ENCODE measurements around the gene ARMH2. TPM values are rescaled to one million over a fixed set of nuclear protein-coding genes. Genes with fewer than 3 reads are reported as not detected.

The ARMH2 gene
- total RNA-seq, 1 experiment from 2014 or later: not detected

GRCh38 chr6:24829657-24830056, 30.9 kb upstream of the ARMH2 start:
- H3K27ac ChIP-seq: no peak overlapping the region
- H3K27me3 ChIP-seq (replicated peaks): no peaks in the 10 kb centered on the region
- no peak for DNase-seq (ENCODE audit: low read depth in 1 of 2, low spot score in 2 of 2)
- H3K4me1 ChIP-seq (replicated peaks): peaks cover 23% of the 10 kb centered on the region
- H3K9me3 ChIP-seq (replicated peaks): no peaks in the 10 kb centered on the region
- H3K4me3 ChIP-seq: no peak overlapping the region
- no peaks in the 10 kb centered on the region for H3K36me3 ChIP-seq

DNA sequence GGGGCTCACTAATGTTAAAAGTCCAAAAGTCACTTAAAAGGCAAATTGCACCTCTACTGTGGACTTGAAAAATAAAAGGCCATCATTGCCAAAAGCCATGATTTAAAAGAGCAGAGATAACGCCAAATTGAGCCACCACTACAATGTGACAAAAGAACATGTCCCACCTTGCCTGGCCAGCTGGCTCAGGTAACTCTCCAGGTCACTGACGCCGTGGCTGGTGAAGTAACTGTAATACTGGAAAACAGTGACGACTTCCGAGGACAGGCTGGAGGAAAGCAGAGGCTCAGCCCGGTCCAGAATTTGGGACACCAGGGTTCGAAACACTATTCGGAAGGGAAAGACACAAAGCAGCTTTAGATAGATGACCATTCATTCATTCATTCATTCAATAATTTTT, 29.3 kb upstream of the ARMH2 start:
- Histone ChIP-seq H3K4me1 (replicated peaks) (peaks cover 26% of the 10 kb centered on the region), H3K36me3 (no peaks in the 10 kb centered on the region)

DNA sequence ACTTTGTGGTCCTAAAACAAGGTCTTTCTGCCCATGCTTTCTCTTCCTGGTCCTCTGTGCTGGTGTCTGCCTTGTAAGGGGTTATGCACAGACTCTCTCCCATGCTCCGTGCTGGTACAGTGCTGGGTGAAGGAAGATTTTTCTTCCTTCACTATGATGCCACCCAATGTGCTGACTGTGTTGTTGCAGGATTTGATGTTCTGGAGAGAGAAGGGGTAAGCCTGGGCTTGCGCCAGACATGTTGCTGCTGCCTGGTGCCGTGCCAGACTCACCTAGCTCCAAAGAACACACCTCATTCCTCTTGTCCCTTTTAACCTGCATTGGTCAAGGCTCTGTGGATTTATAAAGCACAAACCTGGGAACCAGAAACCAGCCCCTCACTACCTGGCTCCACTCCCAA, 28.4 kb upstream of the ARMH2 start:
- DNase-seq (ENCODE audit: low read depth in 1 of 2, low spot score in 2 of 2): no peak
- Histone ChIP-seq H3K27me3 (replicated peaks) (no peaks in the 10 kb centered on the region), H3K9me3 (replicated peaks) (no peaks in the 10 kb centered on the region), H3K36me3 (no peaks in the 10 kb centered on the region), H3K27ac (no peak overlapping the region), H3K4me1 (replicated peaks) (peaks cover 24% of the 10 kb centered on the region), H3K4me3 (no peak overlapping the region)

More for the DNA sequence above, 29.3 kb upstream of the ARMH2 start:
- Histone ChIP-seq H3K9me3 (replicated peaks) (no peaks in the 10 kb centered on the region), H3K4me3 (no peak overlapping the region), H3K27ac (no peak overlapping the region), H3K27me3 (replicated peaks) (no peaks in the 10 kb centered on the region)
- DNase-seq (ENCODE audit: low read depth in 1 of 2, low spot score in 2 of 2): no peak

DNA sequence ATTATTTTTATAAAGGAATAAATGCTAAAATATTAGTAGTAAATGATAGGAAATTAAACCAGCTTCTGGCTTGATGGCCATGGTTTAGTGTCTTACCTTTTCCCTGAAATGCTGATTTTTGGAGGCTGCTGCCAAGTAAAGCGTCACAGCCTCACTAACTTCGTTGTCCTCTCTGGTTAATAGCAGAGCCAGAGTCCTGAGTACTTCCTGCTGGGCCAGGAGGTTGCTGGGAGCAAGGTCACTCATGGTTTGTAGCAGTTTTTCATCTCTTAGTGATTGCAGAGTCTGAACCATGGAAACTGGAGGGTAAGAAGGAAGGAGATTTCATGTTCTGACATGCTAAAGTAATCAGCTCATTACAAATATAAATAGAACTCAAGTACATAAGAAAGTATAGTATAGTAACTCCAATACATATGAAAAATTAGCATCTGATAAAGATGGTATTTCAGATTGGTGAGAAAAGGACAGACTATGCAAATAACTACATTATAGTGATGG, 26.5 kb upstream of the ARMH2 start:
- Histone ChIP-seq H3K36me3 (no peaks in the 10 kb centered on the region), H3K27me3 (replicated peaks) (no peaks in the 10 kb centered on the region), H3K9me3 (replicated peaks) (no peaks in the 10 kb centered on the region), H3K27ac (no peak overlapping the region), H3K4me1 (replicated peaks) (peaks cover 9% of the 10 kb centered on the region), H3K4me3 (no peak overlapping the region)
- no peak for DNase-seq (ENCODE audit: low read depth in 1 of 2, low spot score in 2 of 2)

GRCh38 chr6:24824142-24824938, 25.6 kb upstream of the ARMH2 start:
- no peaks in the 10 kb centered on the region for H3K36me3 ChIP-seq
- H3K4me3 ChIP-seq: no peak overlapping the region
- no peak for DNase-seq (ENCODE audit: low read depth in 1 of 2, low spot score in 2 of 2)
- no peaks in the 10 kb centered on the region for H3K27me3 ChIP-seq (replicated peaks)
- no peaks in the 10 kb centered on the region for H3K9me3 ChIP-seq (replicated peaks)
- H3K4me1 ChIP-seq (replicated peaks): peaks cover 9% of the 10 kb centered on the region
- H3K27ac ChIP-seq: no peak overlapping the region

GRCh38 chr6:24823185-24823584, 24.5 kb upstream of the ARMH2 start:
- H3K27me3 ChIP-seq (replicated peaks): no peaks in the 10 kb centered on the region
- H3K9me3 ChIP-seq (replicated peaks): no peaks in the 10 kb centered on the region
- peaks cover 9% of the 10 kb centered on the region for H3K4me1 ChIP-seq (replicated peaks)
- H3K27ac ChIP-seq: no peak overlapping the region
- no peaks in the 10 kb centered on the region for H3K36me3 ChIP-seq
- no peak for DNase-seq (ENCODE audit: low read depth in 1 of 2, low spot score in 2 of 2)
- no peak overlapping the region for H3K4me3 ChIP-seq

- H3K27ac ChIP-seq: no peak overlapping the region
- H3K4me3 ChIP-seq: no peak overlapping the region
- peak; percentile 50 to 60 for DNase-seq (ENCODE audit: low read depth in 1 of 2, low spot score in 2 of 2)
- H3K36me3 ChIP-seq: no peaks in the 10 kb centered on the region
- no peaks in the 10 kb centered on the region for H3K27me3 ChIP-seq (replicated peaks)
- no peaks in the 10 kb centered on the region for H3K9me3 ChIP-seq (replicated peaks)
- peaks cover 9% of the 10 kb centered on the region for H3K4me1 ChIP-seq (replicated peaks)
Observed at GRCh38 chr6:24822696-24823095, 24.0 kb upstream of the ARMH2 start.

- H3K4me1 ChIP-seq (replicated peaks): peaks cover 9% of the 10 kb centered on the region
- DNase-seq (ENCODE audit: low read depth in 1 of 2, low spot score in 2 of 2): no peak
- H3K4me3 ChIP-seq: no peak overlapping the region
- no peak overlapping the region for H3K27ac ChIP-seq
- no peaks in the 10 kb centered on the region for H3K36me3 ChIP-seq
- no peaks in the 10 kb centered on the region for H3K9me3 ChIP-seq (replicated peaks)
- H3K27me3 ChIP-seq (replicated peaks): no peaks in the 10 kb centered on the region
Observed at GRCh38 chr6:24821860-24822444, 23.2 kb upstream of the ARMH2 start.

- H3K27me3 ChIP-seq (replicated peaks): no peaks in the 10 kb centered on the region
- H3K4me3 ChIP-seq: no peak overlapping the region
- H3K27ac ChIP-seq: no peak overlapping the region
- no peak for DNase-seq (ENCODE audit: low read depth in 1 of 2, low spot score in 2 of 2)
- peaks cover 9% of the 10 kb centered on the region for H3K4me1 ChIP-seq (replicated peaks)
- H3K36me3 ChIP-seq: no peaks in the 10 kb centered on the region
- H3K9me3 ChIP-seq (replicated peaks): no peaks in the 10 kb centered on the region
Observed at GRCh38 chr6:24818346-24818745, 19.6 kb upstream of the ARMH2 start.

DNA sequence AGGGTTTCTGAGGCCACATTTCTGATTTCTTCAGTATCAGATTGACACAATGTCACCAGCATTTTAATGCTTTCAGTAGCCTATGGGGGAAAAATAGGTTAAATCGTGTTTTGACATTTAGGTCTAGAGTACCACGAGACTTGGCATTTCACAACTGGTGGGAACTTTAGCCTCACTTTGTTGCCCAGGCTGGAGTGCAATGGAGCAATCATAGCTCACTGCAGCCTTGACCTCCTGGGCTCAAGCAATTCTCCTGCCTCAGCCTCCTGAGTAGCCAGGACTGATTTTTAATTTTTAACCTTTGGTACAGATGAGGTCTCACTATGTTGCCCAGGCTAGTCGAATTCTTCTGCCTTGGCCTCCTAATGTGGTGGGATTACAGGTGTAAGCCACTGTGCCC, 11.0 kb upstream of the ARMH2 start:
- Histone ChIP-seq H3K4me1 (replicated peaks) (no peaks in the 10 kb centered on the region), H3K4me3 (no peak overlapping the region)

GRCh38 chr6:24807584-24807983, 8.9 kb upstream of the ARMH2 start:
- Histone ChIP-seq H3K36me3 (no peaks in the 10 kb centered on the region), H3K4me1 (replicated peaks) (peaks cover 10% of the 10 kb centered on the region), H3K9me3 (replicated peaks) (no peaks in the 10 kb centered on the region), H3K27me3 (replicated peaks) (no peaks in the 10 kb centered on the region), H3K27ac (no peak overlapping the region), H3K4me3 (no peak overlapping the region)
- no peak for DNase-seq (ENCODE audit: low read depth in 1 of 2, low spot score in 2 of 2)

More for the DNA sequence above, 11.0 kb upstream of the ARMH2 start:
- DNase-seq (ENCODE audit: low read depth in 1 of 2, low spot score in 2 of 2): no peak
- no peak overlapping the region for H3K27ac ChIP-seq
- no peaks in the 10 kb centered on the region for H3K36me3 ChIP-seq
- H3K9me3 ChIP-seq (replicated peaks): no peaks in the 10 kb centered on the region
- H3K27me3 ChIP-seq (replicated peaks): no peaks in the 10 kb centered on the region

DNA sequence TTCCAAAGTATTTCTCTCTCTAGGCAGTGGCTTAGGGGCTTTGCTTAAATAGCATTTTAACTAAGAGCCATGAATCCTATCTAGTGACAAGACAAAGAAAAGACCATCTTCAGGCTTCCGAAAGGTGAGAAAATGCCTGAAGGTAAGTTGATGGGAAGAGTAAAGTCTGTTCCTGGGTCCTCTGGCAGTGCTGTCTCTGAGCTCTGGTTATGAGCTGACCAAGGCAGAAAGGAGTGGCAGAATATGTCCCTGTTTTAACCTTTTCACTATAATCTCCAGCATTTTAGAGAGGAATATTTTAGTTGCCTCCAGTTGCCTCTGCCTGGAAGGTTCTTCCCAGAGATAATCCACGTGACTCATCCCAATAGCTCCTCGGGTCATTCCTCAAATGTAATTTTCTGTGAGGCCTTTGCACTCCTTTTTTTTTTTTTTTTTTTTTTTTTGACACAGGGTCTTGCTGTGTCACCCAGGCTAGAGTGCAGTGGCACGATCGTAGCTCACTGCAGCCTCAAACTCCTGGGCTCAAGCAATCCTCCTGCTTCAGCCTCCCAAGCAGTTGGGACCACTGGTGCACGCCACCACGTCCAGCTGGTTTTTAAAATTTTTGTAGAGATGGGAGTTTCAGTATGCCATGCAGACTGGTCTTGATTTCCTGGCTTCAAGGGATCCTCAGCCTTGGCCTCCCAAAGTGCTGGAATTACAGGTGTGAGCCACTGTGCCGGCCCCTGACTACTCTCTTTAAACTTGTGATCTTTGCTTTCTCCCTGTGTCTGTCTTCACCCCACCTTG, 3.7 kb upstream of the ARMH2 start:
- peak in 1 of 2 experiments; percentile 25 for DNase-seq (ENCODE audit: low read depth in 1 of 2, low spot score in 2 of 2)

DNA sequence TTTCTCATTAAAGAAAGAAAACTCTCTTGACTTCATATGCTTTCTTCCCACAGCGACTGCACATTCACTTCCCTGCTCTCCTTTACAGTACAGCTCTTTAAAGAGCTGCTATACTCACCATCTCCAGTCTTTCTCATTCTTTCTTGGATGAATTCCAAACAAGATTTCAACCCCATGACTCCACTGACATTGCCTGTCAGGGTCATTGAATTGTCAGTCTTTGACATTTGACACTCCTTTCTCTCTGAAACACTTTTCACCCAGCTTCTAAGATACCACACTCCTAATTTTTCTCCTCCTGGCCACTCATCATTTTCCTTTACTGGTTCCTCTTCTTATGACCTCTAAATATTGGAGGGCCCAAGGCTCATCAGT, 811 bp upstream of the ARMH2 start:
- peaks cover 17% of the 10 kb centered on the region for H3K4me1 ChIP-seq (replicated peaks)
- DNase-seq (ENCODE audit: low read depth in 1 of 2, low spot score in 2 of 2): no peak
- H3K27ac ChIP-seq: no peak overlapping the region
- no peaks in the 10 kb centered on the region for H3K36me3 ChIP-seq
- no peak overlapping the region for H3K4me3 ChIP-seq
- no peaks in the 10 kb centered on the region for H3K27me3 ChIP-seq (replicated peaks)
- no peaks in the 10 kb centered on the region; the same call in 1 of the 2 replicates for H3K9me3 ChIP-seq (replicated peaks)

More for the DNA sequence above, 3.7 kb upstream of the ARMH2 start:
- Histone ChIP-seq H3K27ac (peak overlapping the region; percentile 77), H3K4me1 (replicated peaks) (peaks cover 17% of the 10 kb centered on the region), H3K9me3 (replicated peaks) (no peaks in the 10 kb centered on the region), H3K27me3 (replicated peaks) (no peaks in the 10 kb centered on the region), H3K4me3 (no peak overlapping the region), H3K36me3 (no peaks in the 10 kb centered on the region)
